Kidney epithelial cell (primary cell): ENCODE data around the gene SEMA3C. TPM values are rescaled to one million over a fixed set of nuclear protein-coding genes. Genes with fewer than 3 reads are reported as not detected.
"Not testable (repeated sequence)": the region's sequence is repeated elsewhere in the genome, so short reads cannot be mapped to it uniquely, and the experiment has no call there.

Source experiments
- DNase-seq: peaks from one replicate; pipeline ENCODE4 v3.0.0-alpha.2; 2010; ENCODE audit warnings: low read depth
- H3K27me3 ChIP-seq: 2 replicates; pipeline ENCODE4 v1.6.0; 2011; ENCODE audit warnings: low read length; ENCODE audit not compliant: control insufficient read depth, insufficient read depth
- H3K36me3 ChIP-seq: 2 replicates; pipeline ENCODE4 v1.5.1; 2011; ENCODE audit warnings: low read length; ENCODE audit not compliant: control insufficient read depth, insufficient read depth
- H3K4me3 ChIP-seq: 2 replicates; pipeline ENCODE4 v1.5.1; 2011; ENCODE audit warnings: low read depth, mild to moderate bottlenecking, control low read depth, low read length
- total RNA-seq: library from RNA; depleted of rRNA; stranded (reverse); fragments of >200 nt; gene quantifications from 2 replicates; pipeline ENCODE4 v1.2.3, GENCODE V29; 2015
- TF ChIP-seq, protein P1 (sequence below): IDR thresholded peaks from 2 replicates; pipeline ENCODE4 v1.5.1; 2011; ENCODE audit warnings: mild to moderate bottlenecking, moderate library complexity, low read length, control low read depth, inconsistent platforms; ENCODE audit not compliant: insufficient read depth, poor library complexity, severe bottlenecking

SEMA3C gene
- total RNA-seq, 1 donor from 2014 or later: 113 TPM

DNA sequence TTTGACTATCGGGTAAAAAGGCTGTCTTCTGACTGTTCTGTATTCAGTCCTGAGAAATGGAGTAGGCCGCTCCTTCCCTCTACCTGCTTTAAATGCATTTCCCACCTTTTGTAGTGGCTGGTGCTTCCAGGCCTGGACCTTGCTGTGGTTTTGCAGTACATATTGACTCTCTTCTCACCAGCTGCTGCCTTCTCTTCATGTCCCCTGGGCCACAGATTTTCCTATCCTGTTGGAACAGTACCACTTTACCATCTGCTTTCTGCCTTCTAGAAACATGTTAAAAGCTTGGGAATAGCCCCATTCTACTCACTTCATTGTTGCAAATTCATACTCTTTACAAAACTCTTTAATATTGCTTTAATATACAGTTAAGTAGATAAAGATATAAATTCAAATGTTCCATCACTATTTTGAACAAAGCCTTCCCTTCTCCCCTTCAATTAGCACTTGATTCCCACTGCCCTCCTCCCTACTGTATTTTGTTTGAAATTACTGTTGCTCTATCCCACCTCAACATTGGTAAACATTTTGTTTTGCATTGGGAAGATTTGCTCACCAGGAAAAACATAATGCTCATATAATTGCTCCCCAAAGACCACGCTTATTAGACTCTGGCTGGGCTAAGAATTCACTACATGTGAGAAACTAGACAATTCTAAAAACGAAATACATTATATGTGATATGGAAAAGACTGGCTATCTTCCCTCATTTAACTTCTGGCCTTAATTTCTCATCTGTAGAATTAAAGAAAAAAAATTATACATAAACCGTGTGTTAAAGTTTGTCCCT, 17.3 kb upstream of the SEMA3C start:
- Histone ChIP-seq H3K4me3 (no peak overlapping the region), H3K36me3 (no peaks in the 10 kb centered on the region), H3K27me3 (no peaks in the 10 kb centered on the region)
- DNase-seq: no peak
- TF ChIP-seq, protein P1, sequence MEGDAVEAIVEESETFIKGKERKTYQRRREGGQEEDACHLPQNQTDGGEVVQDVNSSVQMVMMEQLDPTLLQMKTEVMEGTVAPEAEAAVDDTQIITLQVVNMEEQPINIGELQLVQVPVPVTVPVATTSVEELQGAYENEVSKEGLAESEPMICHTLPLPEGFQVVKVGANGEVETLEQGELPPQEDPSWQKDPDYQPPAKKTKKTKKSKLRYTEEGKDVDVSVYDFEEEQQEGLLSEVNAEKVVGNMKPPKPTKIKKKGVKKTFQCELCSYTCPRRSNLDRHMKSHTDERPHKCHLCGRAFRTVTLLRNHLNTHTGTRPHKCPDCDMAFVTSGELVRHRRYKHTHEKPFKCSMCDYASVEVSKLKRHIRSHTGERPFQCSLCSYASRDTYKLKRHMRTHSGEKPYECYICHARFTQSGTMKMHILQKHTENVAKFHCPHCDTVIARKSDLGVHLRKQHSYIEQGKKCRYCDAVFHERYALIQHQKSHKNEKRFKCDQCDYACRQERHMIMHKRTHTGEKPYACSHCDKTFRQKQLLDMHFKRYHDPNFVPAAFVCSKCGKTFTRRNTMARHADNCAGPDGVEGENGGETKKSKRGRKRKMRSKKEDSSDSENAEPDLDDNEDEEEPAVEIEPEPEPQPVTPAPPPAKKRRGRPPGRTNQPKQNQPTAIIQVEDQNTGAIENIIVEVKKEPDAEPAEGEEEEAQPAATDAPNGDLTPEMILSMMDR: no peak

DNA sequence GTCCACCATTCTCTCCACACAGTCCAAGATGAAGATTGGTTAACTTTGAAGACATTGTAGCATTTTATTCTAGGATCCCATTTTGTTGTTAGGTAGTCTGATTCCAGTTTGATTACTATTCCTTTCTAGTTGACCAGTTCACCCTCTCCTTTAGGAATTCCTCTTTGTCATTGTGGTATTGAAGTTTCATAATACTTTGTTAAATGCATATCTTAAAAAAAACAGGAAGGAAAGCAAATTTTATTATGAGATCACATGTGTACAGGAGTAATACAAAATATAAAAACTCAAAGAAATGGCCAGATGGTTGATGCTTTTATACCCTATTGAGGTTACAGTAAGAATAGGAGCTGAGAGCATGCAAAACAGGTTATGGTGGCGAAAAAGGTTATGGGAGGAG, 15.5 kb upstream of the SEMA3C start:
- Histone ChIP-seq H3K36me3 (no peaks in the 10 kb centered on the region), H3K4me3 (no peak overlapping the region), H3K27me3 (no peaks in the 10 kb centered on the region)
- DNase-seq: no peak
- TF ChIP-seq, protein P1: no peak

- no peaks in the 10 kb centered on the region for H3K27me3 ChIP-seq
- H3K4me3 ChIP-seq: no peak overlapping the region
- DNase-seq: no peak
- TF ChIP-seq, protein P1: no peak
- no peaks in the 10 kb centered on the region for H3K36me3 ChIP-seq
Observed at GRCh38 chr7:80932536-80932935, 13.7 kb upstream of the SEMA3C start.

- no peak for DNase-seq
- no peaks in the 10 kb centered on the region for H3K27me3 ChIP-seq
- TF ChIP-seq, protein P1: no peak
- no peak overlapping the region for H3K4me3 ChIP-seq
- H3K36me3 ChIP-seq: no peaks in the 10 kb centered on the region
Observed at GRCh38 chr7:80929619-80930018, 10.8 kb upstream of the SEMA3C start.

- DNase-seq, H3K4me3 ChIP-seq, H3K27me3 ChIP-seq, H3K36me3 ChIP-seq: not testable (repeated sequence)
Observed at GRCh38 chr7:80926955-80927354, 8.1 kb upstream of the SEMA3C start.

DNA sequence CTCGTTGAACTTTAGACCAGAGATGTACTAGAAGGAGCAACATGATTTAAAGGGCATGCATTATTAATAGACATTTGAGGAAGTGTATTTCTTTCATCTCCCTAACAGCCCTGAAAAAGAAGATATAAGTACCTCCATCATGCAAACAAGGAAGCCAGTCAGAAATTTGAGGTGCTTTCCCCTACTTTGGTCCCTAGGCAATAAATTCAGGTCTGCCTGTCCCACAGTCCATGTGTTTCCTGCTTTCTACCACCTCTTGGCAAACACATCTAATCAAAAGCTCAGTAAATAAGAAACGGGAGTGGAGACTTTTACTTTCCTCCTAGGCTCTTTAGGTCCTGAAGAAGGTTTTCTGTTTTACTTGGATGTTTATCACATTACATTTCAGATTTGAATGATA, 5.2 kb upstream of the SEMA3C start:
- H3K27me3 ChIP-seq: no peaks in the 10 kb centered on the region
- no peak overlapping the region for H3K4me3 ChIP-seq
- TF ChIP-seq, protein P1: no peak
- no peaks in the 10 kb centered on the region for H3K36me3 ChIP-seq
- DNase-seq: no peak
